ENCODE results near the gene PPP1R3E.

- TF ChIP-seq POLR2AphosphoS5 (IDR thresholded peaks at IDR 0.05) (no peak), CTCF (IDR thresholded peaks at IDR 0.05) (no peak), POLR2A (IDR thresholded peaks at IDR 0.05) (no peak)
These were observed 41.8 kb upstream of the PPP1R3E start for GRCh38 chr14:23344481-23344880.
